Measurements from ENCODE around the gene PI4KA.

DNA sequence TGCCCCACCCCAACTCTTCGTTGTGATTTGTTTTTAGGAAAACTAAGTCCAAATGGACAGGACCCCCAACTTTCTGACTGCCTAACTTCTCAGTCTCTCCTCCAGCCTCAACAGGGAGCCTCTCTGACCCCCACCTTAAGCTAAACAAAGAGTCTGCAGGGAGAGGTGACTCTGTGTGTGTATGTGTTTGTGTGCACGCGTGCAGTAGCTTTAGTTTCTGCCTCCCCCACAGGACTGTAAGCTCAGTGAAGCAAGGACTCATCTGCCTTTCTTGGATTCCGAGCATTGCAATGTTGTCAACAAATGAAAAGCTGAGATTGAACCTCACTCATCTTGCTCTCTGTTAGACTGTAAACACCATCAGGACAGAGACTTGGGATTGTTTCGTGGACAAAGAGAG lies 8.1 kb upstream of the PI4KA start:
- TF ChIP-seq EZH2 (IDR thresholded peaks at IDR 0.05; ENCODE audit: borderline replicate concordance, low read length) (no peak), CTCF (conservative IDR thresholded peaks at IDR 0.05 in 1 of 2, IDR thresholded peaks at IDR 0.05 in 1 of 2; ENCODE audit: extremely low read depth in 1 of 2, insufficient read depth in 1 of 2, low read depth in 1 of 2, low read length in 2 of 2) (no peak)

Data from mammary epithelial cell (primary cell).